Kidney tubule cell (primary cell): ENCODE measurements around the gene LIPC.

Experiments used
- DNase-seq: peaks from one replicate; pipeline ENCODE4 v3.0.0-alpha.2; 2018; ENCODE audit warnings: low spot score

Gene LIPC

DNA sequence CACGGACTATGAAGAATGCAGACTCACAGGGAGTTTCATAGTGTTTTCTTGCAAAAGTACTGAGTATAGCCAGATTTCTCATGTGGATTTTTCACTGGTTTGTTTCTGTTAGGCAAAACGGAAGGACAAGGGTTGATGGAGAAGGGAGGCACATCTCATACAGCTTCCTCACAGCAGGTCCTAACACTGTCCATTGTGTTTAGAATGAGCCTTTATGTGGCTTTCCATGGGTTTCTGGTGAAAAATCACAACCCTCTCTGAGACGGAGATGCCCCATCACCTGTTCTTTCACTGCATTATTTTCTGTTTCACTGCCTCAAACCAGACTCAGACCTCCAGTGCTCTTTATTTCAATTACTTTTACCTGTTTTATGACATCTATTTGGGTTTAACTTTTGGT is 25.0 kb upstream of the LIPC start:
- DNase-seq = no peak

DNA sequence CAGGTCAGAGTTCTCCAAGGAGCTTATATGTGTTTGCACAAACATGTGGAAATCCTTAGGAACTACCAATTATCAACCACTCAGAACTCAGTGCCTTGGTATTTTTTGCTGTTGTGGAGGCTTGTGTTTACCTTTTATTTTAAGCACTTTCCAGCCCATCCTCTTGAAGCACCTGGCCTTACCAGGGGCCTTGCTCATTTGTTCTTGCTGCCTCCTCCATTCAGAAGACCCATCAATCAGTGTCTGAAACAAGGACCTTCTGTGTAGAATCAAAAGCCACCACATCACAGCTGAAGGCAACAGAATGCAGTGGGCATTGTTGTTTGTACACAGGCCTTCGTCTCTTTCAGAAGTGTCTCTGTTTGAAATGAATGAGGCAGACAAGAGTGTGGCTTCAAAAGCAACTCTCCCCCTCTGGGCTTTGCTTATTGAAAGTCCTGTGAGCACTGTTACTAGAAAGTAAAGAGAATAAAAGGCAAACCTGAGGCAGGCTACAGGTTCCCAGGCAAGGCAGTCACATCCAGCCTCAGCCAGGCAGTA is 24.5 kb upstream of the LIPC start:
- DNase-seq = no peak

DNA sequence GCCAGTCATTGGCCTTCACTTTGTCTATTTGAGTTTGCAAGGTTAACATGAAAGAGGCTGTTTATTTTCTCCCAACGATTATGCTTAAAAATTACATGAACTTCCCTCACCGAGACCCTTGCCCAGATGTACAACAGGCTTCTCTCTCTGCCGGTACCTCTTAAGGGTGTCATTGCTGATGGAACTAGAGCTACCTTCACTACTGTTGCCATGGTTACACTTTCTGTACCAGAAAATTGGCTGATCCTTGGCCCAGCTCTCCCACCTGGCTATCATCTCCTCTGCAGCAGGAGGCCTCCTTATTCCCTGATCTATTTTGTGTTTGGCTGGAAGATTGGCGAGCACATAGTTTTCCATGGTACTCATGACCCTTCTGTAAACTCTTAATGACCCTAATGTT is 24.0 kb upstream of the LIPC start:
- no peak for DNase-seq

DNA sequence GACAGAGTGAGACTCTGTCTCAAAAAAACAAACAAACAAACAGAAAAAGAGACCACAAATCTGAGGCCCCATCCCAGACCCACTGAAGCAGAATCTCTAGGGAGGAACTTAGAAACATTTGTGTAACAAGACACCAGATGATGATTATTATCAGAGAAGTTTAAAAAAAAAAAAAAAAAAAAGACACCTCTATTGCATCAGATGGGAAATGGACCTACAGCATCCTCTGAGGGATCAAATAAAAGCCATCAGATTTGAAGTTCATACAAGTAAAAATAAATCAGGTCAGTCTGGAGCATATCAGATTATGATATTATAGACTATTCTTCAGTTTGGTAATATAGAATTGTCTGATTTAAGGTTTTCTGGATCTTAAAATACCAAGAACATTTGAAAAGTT is 21.9 kb upstream of the LIPC start:
- no peak for DNase-seq

DNA sequence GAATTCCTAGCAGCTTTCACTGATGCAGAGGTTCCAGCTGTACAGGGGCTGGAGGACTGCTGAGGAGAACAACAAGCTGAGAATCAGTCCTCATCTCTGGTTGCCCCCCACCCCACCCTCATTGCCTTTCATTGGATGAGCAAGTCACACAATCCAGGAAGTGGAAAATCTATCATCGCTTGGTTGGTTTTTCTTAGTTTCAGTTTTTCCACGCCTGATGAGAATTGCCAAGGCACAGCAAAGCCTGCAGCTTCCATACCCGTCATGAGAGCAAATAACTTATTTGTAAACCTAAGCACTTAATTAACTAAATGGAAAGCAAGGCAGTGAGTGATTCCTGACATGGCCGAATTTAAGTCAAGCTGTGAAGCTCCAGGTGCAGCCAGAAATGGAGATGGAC is 21.4 kb upstream of the LIPC start:
- DNase-seq = peak; percentile 67

DNA sequence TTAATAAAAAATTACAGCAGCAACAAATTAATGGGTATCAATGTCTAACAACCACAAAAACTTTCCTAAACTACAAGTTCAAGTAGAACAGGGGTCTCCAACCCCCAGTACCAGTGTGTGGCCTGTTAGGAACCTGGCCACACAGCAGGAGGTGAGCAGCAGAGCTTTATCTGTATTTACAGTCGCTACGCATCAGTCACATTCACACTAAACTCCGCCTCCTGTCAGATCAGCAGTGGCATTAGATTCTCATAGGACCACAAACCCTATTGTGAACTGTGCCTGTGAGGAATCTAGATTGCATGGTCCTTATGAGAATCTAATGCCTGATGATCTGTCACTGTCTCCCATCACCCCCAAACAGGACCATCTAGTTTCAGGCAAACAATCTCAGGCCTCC is 18.5 kb upstream of the LIPC start:
- no peak for DNase-seq

DNA sequence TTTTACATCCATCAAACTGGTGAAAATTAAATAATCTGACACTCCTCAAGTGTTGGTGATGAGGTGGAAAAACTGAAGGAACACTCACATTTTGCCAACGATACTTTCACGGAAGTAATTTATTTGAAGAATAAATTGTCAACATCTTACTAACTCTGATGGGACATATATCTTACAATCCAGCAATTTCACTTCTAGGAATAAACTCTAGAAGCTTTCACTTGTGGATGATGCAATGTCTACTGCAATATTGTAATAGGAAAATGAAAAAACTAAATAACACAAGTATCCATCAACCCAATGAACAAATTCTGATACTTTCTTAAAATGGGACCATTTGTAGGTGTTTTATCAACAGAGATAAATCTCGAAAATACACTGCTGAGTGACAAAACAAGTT is 16.2 kb upstream of the LIPC start:
- DNase-seq = no peak

DNA sequence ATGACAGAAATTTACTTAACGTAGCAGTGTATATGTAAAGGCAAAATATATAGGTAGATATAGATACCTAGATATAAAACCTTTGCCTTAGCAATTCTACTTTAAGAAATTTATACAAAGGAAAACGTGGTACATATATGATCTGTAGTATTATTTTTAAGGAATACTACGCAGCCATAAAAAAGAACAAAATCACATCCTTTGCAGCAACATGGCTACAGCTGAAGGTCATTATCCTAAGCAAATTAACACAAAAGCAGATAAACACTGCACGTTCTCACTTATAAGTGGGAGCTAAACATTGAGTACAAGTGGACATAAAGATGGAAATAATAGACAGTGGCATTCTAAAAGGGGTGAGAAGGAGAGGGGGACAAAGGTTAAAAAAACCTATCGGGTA is 14.8 kb upstream of the LIPC start:
- no peak for DNase-seq

DNA sequence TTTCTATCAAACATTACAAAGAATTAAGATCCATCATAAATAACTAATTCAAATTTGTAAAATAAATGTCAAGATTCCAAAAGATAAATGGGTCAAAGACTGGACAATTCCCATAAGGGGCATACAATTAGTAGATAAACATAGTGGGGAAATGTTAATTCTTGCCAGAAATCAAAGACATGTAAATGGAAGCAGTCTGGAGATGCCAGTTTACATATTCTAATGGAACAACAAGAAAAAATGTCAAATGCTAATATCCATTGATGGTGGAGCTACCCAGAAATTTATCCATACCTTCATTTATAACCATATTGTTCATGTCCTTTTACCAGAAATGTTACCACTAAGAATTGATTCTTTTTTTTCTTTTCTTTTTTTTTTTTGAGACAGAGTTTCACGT is 13.7 kb upstream of the LIPC start:
- no peak for DNase-seq

DNA sequence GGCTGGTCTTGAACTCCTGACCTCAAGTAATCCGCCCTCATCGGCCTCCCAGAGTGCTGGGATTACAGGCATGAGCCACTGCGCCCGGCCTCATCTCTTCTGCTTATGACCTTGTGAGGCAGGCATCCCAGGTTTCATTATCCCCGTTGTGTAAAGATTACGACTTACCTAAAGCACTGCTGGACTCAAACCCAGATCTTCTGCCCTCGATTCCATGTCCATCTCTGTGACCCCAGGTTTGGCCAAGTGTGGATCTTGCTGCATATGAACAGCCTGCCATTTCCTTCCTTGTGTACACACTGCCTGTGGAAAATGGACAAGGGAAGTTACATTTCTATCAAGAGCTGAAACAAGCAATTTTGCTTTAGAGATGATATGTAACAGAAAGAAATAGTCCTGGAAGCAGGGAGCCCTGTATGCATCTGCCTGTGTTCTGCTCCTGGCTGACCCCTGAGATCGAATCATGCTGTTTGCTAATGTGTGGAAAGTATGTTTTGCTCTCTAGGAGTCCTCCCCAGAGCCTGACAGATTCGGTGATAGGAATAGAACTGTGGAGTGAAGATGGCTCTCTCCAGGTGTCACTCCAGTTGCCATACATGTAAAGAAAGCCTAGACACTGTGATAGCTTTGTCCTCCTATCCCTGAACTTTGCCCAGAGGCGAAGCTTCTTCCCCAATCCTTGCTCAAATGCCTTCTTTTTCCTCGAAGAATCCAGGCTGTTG is 11.8 kb upstream of the LIPC start:
- DNase-seq = no peak

DNA sequence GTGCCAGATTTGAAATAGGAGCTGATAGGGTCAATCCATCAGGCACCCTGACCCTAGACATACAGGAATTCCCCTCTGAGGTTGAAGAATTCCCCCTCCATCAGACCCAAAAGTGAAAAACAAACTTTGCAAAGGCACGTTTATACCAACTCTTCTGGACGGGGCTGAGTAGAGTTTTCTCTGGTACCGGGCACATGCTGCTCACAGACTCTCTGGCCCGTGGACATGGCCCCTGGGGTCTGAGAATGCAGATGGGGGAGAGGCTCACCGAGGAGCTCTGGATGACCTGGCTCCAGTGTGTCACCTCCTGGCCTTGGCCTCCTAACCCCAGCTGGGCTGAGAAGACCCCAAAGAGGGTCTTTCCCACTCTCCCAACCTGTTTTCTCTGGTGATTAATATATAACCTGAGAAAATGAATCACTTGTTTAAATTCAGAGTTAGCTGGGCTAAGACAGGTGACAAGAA is 11.2 kb upstream of the LIPC start:
- DNase-seq = no peak

DNA sequence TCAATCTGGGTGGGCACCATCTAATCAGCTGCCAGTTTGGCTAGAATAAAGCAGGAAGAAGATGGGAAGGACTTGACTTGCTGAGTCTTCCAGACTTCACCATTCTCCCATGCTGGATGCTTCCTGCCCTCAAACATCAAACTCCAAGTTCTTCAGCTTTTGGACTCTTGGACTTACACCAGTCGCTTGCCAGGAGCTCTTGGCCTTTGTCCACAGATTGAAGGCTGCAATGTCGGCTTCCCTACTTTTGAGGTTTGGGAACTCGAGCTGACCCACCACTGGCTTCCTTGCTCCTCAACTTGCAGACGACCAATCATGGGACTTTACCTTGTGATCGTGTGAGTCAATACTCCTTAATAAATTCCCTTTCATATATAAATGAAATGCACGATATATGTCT is 8.6 kb upstream of the LIPC start:
- no peak for DNase-seq

DNA sequence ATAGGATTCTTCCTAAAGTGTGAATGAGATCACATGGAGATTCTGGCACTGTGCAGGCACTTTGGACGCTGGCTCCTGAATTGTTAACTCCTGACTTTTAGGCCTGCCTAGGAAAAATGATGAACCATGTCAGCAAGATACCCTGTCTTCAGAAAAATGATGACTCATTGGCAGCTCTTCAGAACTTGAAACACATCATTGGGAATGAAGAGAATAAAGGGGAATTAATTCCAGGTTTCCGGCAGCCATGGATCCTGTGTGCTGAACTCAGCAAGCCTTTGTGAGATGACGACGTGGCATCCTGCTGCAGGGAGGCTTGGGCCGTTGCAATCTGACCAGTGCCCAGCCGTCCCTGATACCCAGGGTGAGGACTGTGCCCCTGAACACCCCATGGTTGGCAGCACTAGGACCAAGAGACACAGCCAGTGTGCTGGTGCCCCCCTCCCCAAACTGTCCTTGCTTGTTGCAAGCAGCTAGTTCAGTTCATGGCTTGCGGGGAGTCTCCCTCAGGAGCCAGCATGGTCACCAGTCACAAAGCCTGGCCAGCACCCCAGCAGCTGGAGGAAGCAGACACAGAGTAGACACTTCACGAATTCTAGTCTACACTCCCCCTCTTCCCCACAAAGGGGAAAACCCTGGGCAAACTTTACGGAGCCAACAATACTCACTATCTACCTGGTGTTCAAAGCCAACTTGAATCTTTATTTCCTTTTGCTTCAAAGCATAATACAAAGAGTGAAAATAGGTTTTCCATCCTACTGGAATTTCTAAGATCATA is 7.8 kb upstream of the LIPC start:
- DNase-seq = peak; percentile 66

DNA sequence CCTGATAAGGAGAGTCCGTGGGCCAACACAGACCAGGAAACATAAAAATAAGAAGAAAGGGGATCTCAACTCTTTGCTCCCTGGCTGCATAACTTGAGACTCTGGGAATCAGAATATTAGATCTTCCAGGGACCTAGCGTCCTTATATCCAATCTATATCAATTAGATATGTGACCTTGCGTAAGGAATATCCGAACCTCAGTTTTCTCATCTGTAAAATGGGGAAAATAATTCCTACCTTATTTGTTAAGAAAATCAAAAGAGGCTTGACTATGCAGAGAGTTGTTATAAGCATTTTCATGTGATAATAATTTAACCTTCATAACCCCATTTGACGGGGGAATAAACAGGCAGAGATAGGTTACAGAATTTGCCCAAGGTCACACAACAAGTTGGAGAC is 7.1 kb upstream of the LIPC start:
- no peak for DNase-seq

DNA sequence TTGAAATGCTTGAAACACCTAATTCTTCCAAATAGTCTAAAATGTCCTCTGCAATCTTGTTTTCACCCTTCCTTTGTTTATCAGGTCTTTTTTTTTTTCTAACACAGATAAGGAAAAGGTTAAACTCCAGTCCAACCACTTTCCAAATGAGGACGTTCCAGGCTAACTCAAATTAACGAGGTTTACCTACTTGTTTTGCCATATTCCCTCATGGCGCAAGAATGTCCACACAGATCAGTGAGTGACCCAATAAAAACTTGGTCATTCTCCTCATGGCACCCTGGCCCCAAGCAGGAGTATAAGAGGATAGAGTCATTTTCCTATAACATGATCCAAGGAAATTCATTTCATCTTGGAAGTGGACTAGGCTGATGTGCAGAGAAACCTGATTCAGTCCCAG is 6.6 kb upstream of the LIPC start:
- no peak for DNase-seq

DNA sequence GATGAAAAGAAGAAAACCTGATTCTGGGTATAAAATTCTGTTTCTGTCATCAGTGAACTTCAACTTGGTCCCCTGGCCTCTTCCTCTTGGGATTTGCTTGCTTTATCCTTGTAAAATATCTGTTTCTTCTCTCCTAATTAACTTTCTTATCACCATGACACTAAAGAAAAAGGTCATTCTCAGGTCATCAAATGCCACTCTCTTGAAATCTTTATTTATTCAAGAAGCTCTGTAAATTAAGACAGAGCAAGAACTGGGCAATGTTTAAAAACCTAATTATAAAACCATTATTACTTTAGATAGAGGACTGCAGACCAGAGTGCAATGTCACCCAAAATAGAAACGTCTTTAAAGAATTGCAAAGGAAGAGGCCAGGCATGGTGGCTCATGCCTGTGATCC is 6.0 kb upstream of the LIPC start:
- no peak for DNase-seq

DNA sequence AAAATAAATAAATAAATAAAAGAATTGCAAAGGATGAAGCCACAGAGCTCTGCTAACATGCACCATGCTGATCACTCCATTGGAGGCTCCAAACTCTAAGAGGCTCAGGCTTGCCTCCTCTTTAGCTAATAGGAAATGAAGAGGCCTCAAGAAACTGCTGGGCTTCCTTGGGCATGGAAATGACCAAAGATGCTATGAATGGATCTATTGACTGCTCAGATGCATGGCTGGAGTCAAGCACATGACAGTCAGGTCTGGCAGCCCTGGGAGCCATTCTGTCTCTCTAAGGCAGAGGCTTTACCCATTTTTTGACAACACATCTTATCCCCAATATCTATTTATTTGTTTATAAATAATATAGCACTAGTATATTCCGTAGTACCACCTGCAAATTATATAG is 5.3 kb upstream of the LIPC start:
- no peak for DNase-seq

DNA sequence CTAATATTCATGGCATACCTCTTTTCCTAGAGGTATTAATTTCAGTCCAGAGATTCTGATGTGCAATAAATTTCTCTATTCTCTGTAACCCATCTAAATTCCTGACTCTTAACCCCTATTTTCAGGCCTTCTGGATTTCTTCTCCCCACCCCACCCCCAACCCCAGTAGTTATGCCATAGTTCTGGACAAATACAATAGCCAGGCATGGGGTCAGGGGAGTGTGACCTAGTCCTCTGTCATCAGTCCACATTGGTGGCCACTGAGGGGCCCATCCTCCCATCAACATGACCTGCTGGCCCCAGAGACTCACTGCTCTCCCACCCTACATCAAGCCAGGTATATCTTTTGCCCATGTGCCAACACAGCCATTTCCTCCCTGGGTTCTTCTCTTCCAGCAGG is 3.8 kb upstream of the LIPC start:
- DNase-seq = no peak

DNA sequence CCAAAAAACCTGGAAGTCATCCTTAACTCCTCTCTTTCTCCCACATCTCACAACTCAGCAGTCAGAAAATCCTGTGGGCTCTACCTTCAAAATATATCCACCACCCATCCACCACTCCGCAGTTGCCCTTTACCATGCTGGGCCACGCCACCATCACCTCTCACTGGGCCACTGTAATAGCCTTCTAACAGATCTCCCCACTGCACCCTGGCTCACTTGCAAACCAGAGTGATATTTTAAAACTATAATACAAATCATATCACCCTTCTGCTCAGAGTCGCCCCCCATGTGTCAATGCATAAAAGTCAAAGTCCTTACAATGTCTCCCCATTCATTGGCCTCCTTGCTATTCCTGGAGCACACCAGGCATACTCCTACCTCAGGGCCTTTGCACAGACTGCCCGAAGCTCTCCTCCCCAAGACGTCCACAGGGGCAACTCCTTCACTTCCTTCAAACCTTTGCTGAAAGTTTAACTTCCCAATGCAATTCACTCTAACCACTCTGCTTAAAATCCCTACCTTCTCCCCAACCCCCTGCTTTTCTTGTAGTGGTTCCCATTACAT is 1.5 kb upstream of the LIPC start:
- DNase-seq = no peak

DNA sequence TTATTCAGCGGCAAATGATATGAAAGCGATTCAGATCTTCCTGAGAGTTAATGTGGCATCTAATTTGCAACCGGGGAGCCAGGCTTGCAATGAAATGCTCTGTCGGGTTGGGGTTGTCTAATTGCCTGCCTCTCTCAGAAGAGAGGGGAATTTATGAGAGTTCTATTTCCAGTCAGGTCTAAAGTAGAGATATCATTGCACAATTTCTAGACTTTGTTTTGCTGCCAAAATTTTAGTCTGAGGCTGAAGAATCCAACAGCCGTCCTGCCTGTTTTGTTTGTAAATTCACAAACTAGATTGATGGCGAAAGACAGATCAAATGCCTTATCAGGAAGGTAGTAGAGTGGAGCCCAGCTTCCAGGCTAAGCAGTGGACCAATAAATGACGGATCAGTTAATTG is 610 bp downstream of the LIPC start:
- DNase-seq = no peak

DNA sequence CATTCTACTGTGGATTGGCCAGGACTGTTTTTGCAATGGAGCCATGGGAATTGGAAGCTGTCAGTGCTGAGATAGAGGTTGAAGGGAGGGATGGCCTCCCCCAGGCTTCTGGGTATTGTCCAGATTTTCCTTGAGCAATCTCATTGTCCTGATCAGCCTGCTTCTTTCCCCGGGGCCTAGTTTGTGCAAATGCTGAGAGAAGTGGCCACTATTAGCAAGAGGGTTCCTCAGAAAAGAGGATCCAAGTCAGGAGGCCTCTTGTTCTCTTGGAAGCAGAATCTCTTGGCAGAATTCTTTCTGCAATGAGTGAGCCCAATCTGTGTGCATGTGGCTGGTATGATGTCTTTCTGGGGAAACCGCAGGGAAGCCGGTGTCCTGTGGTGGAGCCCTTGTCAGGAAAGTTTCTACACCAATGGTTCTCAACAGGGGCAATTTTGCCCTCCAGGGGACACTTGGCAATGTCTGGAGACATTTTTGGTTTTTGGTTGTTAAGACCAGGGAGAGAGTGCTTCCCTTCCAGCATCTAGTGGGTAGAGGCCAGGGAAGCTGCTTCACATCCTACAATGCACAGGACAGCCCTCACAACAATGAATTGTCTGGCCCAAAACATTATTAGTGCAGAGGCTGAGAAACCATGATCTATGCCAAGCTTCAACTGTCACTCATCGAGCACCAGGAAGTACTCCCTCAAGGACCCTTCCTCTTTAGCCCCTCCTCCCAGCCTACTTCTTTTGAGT is 2.0 kb downstream of the LIPC start:
- DNase-seq = no peak

DNA sequence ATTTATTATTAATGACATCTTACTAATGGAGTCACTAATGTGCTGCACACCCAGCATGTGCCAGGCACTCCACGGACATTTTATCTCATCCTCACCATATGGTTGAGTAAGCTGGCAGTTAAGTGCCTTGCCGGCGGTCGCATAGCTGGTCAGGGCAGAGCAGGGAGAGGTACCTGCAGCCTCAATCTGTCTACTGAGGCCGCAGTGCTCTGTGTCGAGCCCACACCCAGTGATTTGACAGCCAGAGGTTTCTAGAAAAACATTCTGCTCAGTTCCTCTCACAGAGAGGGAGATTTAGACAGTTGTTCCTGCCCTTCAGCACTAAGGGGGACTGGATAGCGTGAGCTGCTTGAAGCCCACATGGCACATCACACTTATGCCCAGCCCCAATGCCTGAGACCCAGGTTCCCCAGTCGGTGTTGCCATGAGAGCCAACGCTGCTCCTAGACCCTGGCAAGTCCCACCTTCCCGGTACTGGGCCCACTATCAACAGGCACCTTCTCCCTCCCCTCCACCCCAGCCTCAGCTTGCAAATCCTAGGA is 2.6 kb downstream of the LIPC start:
- no peak for DNase-seq
